Upper lobe of right lung (tissue), 1 donor: ENCODE data around the gene SLC44A5. TPM values are rescaled to one million over a fixed set of nuclear protein-coding genes. Genes with fewer than 3 reads are reported as not detected.

Source experiments
- ATAC-seq: fragments of 200-7000 bp; cut with Tn5 transposase; one replicate; pipeline ENCODE4 v1.9.1; 2020; ENCODE audit warnings: mild to moderate bottlenecking, moderate library complexity
- DNase-seq: peaks from one replicate; pipeline ENCODE4 v3.0.0-alpha.2; 2020
- H3K27ac ChIP-seq: fragments of 200-600 bp; one replicate; pipeline ENCODE4 v1.8.0; 2022
- H3K27me3 ChIP-seq: fragments of 200-600 bp; one replicate; pipeline ENCODE4 v1.8.0; 2022; ENCODE audit warnings: mild to moderate bottlenecking
- H3K36me3 ChIP-seq: fragments of 200-600 bp; one replicate; pipeline ENCODE4 v1.8.0; 2022
- H3K4me1 ChIP-seq: fragments of 200-600 bp; one replicate; pipeline ENCODE4 v1.8.0; 2022
- H3K4me3 ChIP-seq: fragments of 200-600 bp; one replicate; pipeline ENCODE4 v1.8.0; 2022; ENCODE audit warnings: mild to moderate bottlenecking
- H3K9me3 ChIP-seq: fragments of 200-600 bp; one replicate; pipeline ENCODE4 v1.8.0; 2022
- CTCF ChIP-seq: fragments of 200-600 bp; IDR thresholded peaks from one replicate; pipeline ENCODE4 v1.8.0; 2022; ENCODE audit warnings: antibody characterized with exemption
- intact Hi-C: fragments of 100-400 bp; cut with DNase I; formaldehyde crosslinking; loops from one replicate; pipeline ENCODE4 v1.11.0; 2022
- total RNA-seq: library from RNA; stranded (reverse); fragmentation: NEBNext Ultra II Directional; extraction: Animal tissue kit (Norgen Biotek cat#: 25700); gene quantifications from one replicate; pipeline ENCODE4 v1.2.1, GENCODE V29; 2021
- donor health status: DM: no; HTN: yes; CAD: no; lungs with severe emphysema.

SLC44A5 gene
- total RNA-seq, 1 donor from 2014 or later = 0.55 TPM

DNA sequence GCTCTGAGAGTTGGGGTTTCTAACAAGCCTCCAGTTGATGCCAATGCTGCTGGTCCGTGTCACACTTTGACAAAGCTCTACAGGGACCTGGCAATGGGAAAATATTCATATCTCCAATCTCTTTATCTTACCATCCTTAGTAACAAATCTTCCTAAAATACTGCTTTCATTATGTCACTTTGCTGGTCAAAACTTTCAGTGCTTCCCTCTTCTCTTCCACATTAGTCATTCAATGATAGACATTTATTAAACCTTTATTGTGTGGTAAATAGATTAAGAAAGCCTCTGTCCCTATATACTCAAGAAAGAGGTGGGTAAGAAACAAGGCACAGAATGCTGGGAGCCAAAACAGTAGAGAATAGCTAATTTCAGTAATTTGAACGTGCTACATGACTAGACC is 79.3 kb downstream of the SLC44A5 start:
- intact Hi-C loops = no loop called here
- DNase-seq (no peak), ATAC-seq (no peak)
- no peaks in the 10 kb centered on the region for H3K4me1 ChIP-seq
- no peak overlapping the region for H3K4me3 ChIP-seq
- H3K9me3 ChIP-seq = no peaks in the 10 kb centered on the region
- no peaks in the 10 kb centered on the region for H3K36me3 ChIP-seq
- H3K27me3 ChIP-seq = no peaks in the 10 kb centered on the region
- TF ChIP-seq CTCF = no peak
- no peak overlapping the region for H3K27ac ChIP-seq

- no peak for DNase-seq
- TF ChIP-seq CTCF = no peak
Measured at GRCh38 chr1:75529488-75529887, 81.4 kb downstream of the SLC44A5 start.

GRCh38 chr1:75528001-75528400 is 82.9 kb downstream of the SLC44A5 start:
- TF ChIP-seq CTCF = no peak
- DNase-seq = no peak
- Histone ChIP-seq H3K4me1 (no peaks in the 10 kb centered on the region), H3K27me3 (no peaks in the 10 kb centered on the region), H3K9me3 (no peaks in the 10 kb centered on the region), H3K36me3 (no peaks in the 10 kb centered on the region), H3K4me3 (no peak overlapping the region), H3K27ac (no peak overlapping the region)
- intact Hi-C loops = no loop called here
- no peak for ATAC-seq

More at GRCh38 chr1:75529488-75529887, 81.4 kb downstream of the SLC44A5 start:
- Histone ChIP-seq H3K27ac (no peak overlapping the region), H3K36me3 (no peaks in the 10 kb centered on the region), H3K4me1 (no peaks in the 10 kb centered on the region), H3K9me3 (no peaks in the 10 kb centered on the region), H3K27me3 (no peaks in the 10 kb centered on the region), H3K4me3 (no peak overlapping the region)
- ATAC-seq = no peak
- intact Hi-C loops = no loop called here

DNA sequence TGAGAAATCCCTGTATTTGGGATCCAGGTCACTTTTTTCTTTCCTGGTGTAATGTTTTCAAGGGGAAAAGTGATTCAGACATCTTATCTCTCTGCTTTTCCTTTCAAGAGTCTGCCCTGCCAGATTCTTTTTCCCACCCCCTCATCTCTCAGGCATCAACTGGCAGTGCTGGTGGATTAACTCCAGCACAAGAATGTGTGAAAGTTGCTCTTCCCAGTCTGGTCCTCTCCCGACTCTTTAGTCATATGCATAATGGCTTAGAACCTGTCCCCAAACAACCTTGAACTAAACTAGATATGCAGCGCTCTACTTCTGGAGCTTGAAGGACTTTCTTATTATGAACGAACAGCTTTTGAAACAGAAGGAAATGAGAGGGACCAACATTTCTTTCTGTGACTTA is 88.5 kb downstream of the SLC44A5 start:
- DNase-seq = no peak
- no peak for ATAC-seq
- no peaks in the 10 kb centered on the region for H3K9me3 ChIP-seq

GRCh38 chr1:75521658-75522057 is 89.3 kb downstream of the SLC44A5 start:
- no peak overlapping the region for H3K27ac ChIP-seq
- DNase-seq = no peak
- no peaks in the 10 kb centered on the region for H3K4me1 ChIP-seq
- ATAC-seq = no peak
- H3K27me3 ChIP-seq = no peaks in the 10 kb centered on the region
- intact Hi-C loops = no loop called here
- no peak overlapping the region for H3K4me3 ChIP-seq
- no peaks in the 10 kb centered on the region for H3K36me3 ChIP-seq
- no peak for TF ChIP-seq CTCF
- no peaks in the 10 kb centered on the region for H3K9me3 ChIP-seq

More for the DNA sequence above, 88.5 kb downstream of the SLC44A5 start:
- no peak for TF ChIP-seq CTCF
- Histone ChIP-seq H3K4me3 (no peak overlapping the region), H3K27me3 (no peaks in the 10 kb centered on the region), H3K36me3 (no peaks in the 10 kb centered on the region), H3K27ac (no peak overlapping the region), H3K4me1 (no peaks in the 10 kb centered on the region)
- intact Hi-C loops = no loop called here

DNA sequence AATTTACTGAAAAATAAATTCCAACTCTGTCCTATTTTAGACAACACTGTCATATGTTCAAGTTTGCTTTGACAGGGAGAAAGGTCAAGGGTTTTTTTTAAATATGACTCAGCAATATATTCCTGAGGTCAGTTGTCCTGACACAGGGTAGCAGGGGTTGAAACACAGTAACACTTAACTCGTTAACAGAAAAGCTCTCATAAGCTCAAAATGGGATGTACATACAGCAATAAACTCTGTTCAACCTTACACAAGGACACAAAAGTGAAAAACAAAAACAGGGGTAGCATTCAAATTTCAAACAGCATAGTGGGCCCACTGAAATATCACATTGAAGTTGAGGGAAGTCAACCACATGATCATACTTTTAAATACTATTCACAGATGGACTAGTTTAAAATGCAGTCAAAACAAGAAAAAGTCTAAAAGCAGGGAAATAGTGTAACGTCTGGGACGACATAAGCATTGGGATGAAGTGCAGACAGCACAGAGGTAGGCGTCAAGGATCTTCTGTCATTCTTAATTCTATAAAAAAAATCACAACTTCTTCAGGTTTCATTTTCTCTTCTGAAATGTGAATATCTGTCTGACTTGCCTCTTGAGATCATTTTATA is 89.9 kb downstream of the SLC44A5 start:
- H3K36me3 ChIP-seq = no peaks in the 10 kb centered on the region
- H3K9me3 ChIP-seq = no peaks in the 10 kb centered on the region
- no peak for TF ChIP-seq CTCF
- intact Hi-C loops = no loop called here
- DNase-seq (no peak), ATAC-seq (no peak)
- no peak overlapping the region for H3K4me3 ChIP-seq
- no peaks in the 10 kb centered on the region for H3K27me3 ChIP-seq
- no peaks in the 10 kb centered on the region for H3K4me1 ChIP-seq
- no peak overlapping the region for H3K27ac ChIP-seq
